HG03342 (cell line): Measurements from ENCODE around the gene KRTAP5-1.
"Not testable (repeated sequence)": the region's sequence is repeated elsewhere in the genome, so short reads cannot be mapped to it uniquely, and the experiment has no call there.

ENCODE experiments used
- ATAC-seq: cut with Tn5 transposase; IDR thresholded peaks from one replicate; pipeline ENCODE4 v1.9.1; 2021; ENCODE audit warnings: mild to moderate bottlenecking, moderate library complexity; ENCODE audit not compliant: unreplicated experiment

The KRTAP5-1 gene

GRCh38 chr11:1603629-1604028, 18.5 kb upstream of the KRTAP5-1 start:
- no peak for ATAC-seq

- ATAC-seq, result not testable (repeated sequence)
Observed at GRCh38 chr11:1601663-1602062, 16.6 kb upstream of the KRTAP5-1 start.

GRCh38 chr11:1600626-1601025, 15.5 kb upstream of the KRTAP5-1 start:
- ATAC-seq, result no peak

- ATAC-seq, result no peak
Observed at GRCh38 chr11:1598816-1599215, 13.7 kb upstream of the KRTAP5-1 start.

- not testable (repeated sequence) for ATAC-seq
Observed at GRCh38 chr11:1598406-1598805, 13.3 kb upstream of the KRTAP5-1 start.

GRCh38 chr11:1597994-1598380, 12.9 kb upstream of the KRTAP5-1 start, which contains the start of gene KRTAP5-2:
KRTAP5-2 (minus strand) TSS chr11:1598294; CDS start chr11:1598250, 44 bp downstream.
- no peak for ATAC-seq

- no peak for ATAC-seq
Observed at GRCh38 chr11:1597331-1597993, 12.4 kb upstream of the KRTAP5-1 start.

GRCh38 chr11:1596576-1597121, 11.6 kb upstream of the KRTAP5-1 start:
- ATAC-seq, result not testable (repeated sequence)

GRCh38 chr11:1595994-1596575, 11.0 kb upstream of the KRTAP5-1 start:
- ATAC-seq, result not testable (repeated sequence)

- ATAC-seq, result no peak
Observed at GRCh38 chr11:1592628-1593027, 7.5 kb upstream of the KRTAP5-1 start.

- no peak for ATAC-seq
Observed at GRCh38 chr11:1589996-1590395, 4.9 kb upstream of the KRTAP5-1 start.

- not testable (repeated sequence) for ATAC-seq
Observed at GRCh38 chr11:1589191-1589963, 4.3 kb upstream of the KRTAP5-1 start.

- no peak for ATAC-seq
Observed at GRCh38 chr11:1586699-1587098, 1.6 kb upstream of the KRTAP5-1 start.

GRCh38 chr11:1582909-1583308, 2.2 kb downstream of the KRTAP5-1 start:
- ATAC-seq, result not testable (repeated sequence)

GRCh38 chr11:1581976-1582375, 3.1 kb downstream of the KRTAP5-1 start:
- ATAC-seq, result no peak

GRCh38 chr11:1576825-1577224, 8.3 kb downstream of the KRTAP5-1 start:
- ATAC-seq, result no peak

GRCh38 chr11:1575756-1576155, 9.3 kb downstream of the KRTAP5-1 start:
- ATAC-seq, result not testable (repeated sequence)

GRCh38 chr11:1574933-1575242, 10.2 kb downstream of the KRTAP5-1 start:
- no peak for ATAC-seq

- no peak for ATAC-seq
Observed at GRCh38 chr11:1574238-1574932, 10.7 kb downstream of the KRTAP5-1 start.

GRCh38 chr11:1573903-1574237, 11.2 kb downstream of the KRTAP5-1 start:
- ATAC-seq, result no peak
